ENCODE measurements around the gene SLC22A23.

SLC22A23 gene

GRCh38 chr6:3316818-3317217, 140.0 kb downstream of the SLC22A23 start:
- DNase-seq (ENCODE audit: low spot score), result no peak

GRCh38 chr6:3316331-3316730, 140.5 kb downstream of the SLC22A23 start:
- DNase-seq (ENCODE audit: low spot score), result no peak

GRCh38 chr6:3315841-3316240, 141.0 kb downstream of the SLC22A23 start:
- no peak for DNase-seq (ENCODE audit: low spot score)

- DNase-seq (ENCODE audit: low spot score), result no peak
Measured at GRCh38 chr6:3314621-3315467, 142.0 kb downstream of the SLC22A23 start.

GRCh38 chr6:3314176-3314575, 142.7 kb downstream of the SLC22A23 start:
- DNase-seq (ENCODE audit: low spot score), result no peak

DNA sequence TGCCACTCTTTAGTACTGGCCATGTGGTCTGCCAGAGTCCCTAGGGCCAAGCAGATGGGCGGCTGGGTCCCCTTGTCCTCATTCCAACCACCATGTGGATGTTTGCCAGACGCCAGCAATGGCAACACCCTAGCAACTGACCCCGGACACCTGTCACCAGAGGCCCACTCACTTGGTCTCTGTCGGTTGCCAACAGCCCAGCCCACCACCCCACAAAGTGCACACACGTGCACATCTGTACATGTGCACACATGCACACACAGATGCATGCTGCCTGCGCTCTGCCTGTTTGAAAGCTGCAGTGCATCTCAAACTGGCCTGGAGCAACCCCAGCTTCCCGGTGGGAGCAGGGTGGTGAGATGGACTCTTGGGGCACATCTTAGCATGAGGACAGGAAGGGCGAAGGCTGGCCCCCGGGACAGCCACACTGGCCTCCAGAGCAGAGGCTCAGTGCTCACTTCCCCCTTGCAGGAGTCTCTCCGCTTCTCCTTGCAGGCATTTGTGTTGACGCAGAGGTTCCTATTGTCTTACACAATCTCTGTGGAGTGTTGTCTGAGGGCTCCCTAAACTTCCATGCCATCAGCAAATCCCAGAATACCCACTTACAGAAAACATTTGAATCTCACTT, 144.1 kb downstream of the SLC22A23 start:
- DNase-seq (ENCODE audit: low spot score), result no peak

- no peak for DNase-seq (ENCODE audit: low spot score)
Measured at GRCh38 chr6:3311826-3312225, 145.0 kb downstream of the SLC22A23 start.

DNA sequence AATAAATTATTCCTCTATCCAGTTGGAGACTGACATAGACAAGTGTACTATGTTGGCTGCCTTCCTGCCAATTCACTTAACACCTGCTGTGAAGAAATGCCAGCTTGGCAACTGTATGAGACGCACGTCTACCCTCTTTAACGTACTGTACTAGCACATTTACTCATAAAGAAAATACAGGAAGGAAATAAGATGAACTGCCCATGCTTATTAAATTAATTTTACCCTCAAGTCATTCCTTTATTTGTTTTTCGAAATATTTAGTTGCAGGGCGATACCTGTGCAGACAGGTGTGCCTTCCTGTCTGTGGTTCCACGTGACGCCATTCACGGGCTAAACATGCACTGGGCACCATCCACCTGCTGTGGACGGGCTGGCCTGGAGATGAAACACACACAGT, 146.1 kb downstream of the SLC22A23 start:
- DNase-seq (ENCODE audit: low spot score), result no peak

DNA sequence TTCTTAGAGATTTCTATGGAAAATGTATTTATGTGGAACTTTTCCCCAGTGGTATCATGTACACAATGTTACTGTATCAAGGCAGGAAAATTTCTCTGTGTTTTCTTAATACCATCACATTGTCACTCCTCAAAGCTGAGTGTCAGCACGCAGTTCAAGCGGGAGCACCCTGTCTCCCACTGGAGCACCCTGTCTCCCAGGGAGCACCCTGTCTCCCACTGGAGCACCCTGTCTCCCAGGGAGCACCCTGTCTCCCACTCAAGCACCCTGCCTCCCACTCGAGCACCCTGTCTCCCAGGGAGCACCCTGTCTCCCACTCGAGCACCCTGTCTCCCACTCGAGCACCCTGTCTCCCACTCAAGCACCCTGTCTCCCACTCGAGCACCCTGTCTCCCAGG, 146.8 kb downstream of the SLC22A23 start:
- no peak for DNase-seq (ENCODE audit: low spot score)

DNA sequence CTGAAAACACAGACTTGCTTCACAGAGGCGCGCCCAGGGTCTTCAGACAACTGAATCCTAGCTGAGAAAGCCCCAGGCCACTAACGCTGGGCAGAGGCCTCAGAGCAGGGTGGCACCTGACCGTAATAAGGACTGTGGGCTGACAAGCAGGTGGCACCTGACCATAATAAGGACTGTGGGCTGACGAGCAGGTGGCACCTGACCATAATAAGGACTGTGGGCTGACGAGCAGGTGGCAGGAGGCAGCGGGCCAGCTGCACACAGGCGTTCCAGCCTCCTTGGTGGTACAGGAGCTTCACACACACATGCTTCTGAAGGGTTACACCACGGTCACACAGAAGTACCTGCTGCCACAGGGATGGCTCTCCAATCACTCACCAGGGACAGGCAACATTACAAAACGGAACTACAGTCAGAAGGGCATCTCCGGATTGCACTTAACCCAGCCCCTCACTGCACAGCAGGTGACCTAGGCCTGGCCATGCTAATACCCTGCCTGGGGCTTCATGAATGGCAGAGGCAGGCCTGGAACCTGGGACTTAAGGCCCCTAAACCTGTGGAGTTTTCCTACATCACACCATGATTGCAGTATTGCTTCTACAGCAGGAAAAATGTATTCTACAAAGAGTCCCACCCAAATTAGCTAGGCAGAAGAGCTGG, 147.3 kb downstream of the SLC22A23 start:
- no peak for DNase-seq (ENCODE audit: low spot score)

- DNase-seq (ENCODE audit: low spot score), result no peak
Measured at GRCh38 chr6:3308106-3308505, 148.7 kb downstream of the SLC22A23 start.

DNA sequence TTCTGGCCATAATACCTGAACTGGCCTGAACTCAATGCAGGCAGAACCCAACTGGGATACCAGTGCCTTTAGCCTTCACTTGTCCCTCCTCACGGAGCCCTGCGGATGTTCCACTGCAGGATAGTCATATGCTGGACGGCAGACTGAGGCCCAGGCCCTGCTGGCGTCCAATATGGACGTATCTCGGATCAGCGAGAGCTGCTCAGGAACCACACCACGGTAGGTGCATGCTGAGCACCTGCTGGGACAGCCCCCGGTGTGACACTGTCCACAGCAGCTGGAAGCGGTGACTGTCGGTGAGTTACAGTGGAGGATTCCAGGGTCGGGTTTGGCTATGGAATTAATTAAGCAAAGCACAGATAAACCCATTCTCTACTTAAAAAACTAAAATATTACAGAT, 149.4 kb downstream of the SLC22A23 start:
- DNase-seq (ENCODE audit: low spot score), result no peak

DNA sequence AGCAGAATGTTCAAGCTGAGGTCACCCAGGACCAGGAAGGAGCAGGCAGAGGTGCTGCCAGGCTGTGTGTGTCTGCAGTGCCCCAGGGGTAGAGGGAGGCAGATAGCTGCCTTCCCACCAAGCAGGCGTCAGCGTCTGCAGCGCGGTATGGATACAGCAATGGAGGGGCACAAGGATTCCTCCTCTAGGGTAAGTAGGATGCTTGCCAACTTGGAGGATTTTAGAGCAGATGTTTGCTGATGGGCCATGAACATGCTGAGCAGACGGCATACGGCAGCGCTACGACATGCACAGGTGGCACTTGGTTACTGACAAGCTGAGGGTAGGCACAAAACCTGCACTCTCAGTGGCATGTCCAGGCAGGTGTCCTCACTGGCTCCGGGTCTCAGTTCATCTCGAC, 150.0 kb downstream of the SLC22A23 start:
- no peak for DNase-seq (ENCODE audit: low spot score)

GRCh38 chr6:3305831-3306230, 151.0 kb downstream of the SLC22A23 start:
- DNase-seq (ENCODE audit: low spot score), result no peak

GRCh38 chr6:3305216-3305565, 151.7 kb downstream of the SLC22A23 start:
- no peak for DNase-seq (ENCODE audit: low spot score)

DNA sequence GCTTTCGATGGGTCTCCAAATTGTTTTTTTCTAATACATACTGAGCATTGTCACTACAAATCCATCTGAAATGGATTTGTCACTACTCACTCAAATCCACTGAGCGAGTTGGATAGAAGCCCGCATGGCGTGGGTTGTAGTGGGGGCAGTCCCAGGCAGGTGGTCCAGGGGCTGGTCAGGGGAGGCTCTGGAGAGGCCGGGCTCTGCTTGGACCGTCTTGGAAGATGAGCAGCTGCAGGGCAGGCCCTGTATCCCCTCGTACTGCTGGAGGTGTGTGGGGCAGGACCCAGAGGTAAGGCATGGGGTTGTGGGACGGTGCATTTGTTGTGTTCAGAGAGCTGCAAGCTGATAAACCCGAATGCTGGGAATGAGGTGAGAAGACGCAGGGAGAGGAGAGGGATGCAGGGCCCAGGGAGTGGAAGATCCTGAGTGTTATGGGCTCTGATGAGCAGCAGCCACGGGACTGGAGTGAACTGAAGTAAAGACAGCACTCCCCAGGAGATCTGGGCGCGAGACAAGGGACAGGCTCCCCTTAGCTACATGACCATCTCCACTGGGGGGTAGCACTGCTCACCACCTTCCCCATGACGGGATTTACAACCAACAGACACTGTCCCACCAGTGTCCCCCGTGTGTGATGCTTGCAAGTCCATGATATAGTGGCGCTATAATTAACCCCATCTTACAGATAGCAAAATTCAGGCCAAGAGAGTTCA, 152.2 kb downstream of the SLC22A23 start:
- DNase-seq (ENCODE audit: low spot score), result no peak

GRCh38 chr6:3303795-3304411, 152.9 kb downstream of the SLC22A23 start:
- no peak for DNase-seq (ENCODE audit: low spot score)

GRCh38 chr6:3301506-3301905, 155.3 kb downstream of the SLC22A23 start:
- no peak for DNase-seq (ENCODE audit: low spot score)

GRCh38 chr6:3299221-3299620, 157.6 kb downstream of the SLC22A23 start:
- no peak for DNase-seq (ENCODE audit: low spot score)

- no peak for DNase-seq (ENCODE audit: low spot score)
Measured at GRCh38 chr6:3297909-3298308, 158.9 kb downstream of the SLC22A23 start.

GRCh38 chr6:3297006-3297405, 159.8 kb downstream of the SLC22A23 start:
- DNase-seq (ENCODE audit: low spot score), result no peak

DNA sequence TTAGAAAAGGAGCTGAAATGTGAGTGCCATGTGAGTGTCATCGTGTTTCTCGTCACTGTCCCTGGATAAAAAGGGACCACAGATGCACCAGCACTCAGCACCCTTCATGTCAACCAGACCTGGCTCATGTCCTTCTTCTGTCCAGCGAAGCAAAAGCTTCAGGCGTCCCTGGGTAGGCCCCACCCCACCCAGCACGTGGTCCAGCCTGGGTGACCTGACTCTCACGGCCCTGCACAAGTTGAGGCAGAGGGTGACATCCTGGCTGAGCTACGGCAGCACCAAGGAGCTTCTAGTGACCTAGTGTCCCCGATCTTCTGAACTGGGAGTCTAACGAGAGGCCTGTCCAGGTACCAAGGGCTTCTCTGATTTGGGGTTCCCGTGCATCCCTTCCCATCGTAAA, 160.3 kb downstream of the SLC22A23 start:
- DNase-seq (ENCODE audit: low spot score), result no peak

Measured in globus pallidus (tissue), 1 donor.